ENCODE measurements around the gene MCTP1. TPM values are rescaled to one million over a fixed set of nuclear protein-coding genes. Genes with fewer than 3 reads are reported as not detected.

Gene MCTP1
- total and polyA plus RNA-seq, 9 of the 15 experiments (the other 6 are each of a cell fraction or from before 2014, with no cell fraction given): 0.04 to 0.93 (median 0.06) TPM; not detected in 4

DNA sequence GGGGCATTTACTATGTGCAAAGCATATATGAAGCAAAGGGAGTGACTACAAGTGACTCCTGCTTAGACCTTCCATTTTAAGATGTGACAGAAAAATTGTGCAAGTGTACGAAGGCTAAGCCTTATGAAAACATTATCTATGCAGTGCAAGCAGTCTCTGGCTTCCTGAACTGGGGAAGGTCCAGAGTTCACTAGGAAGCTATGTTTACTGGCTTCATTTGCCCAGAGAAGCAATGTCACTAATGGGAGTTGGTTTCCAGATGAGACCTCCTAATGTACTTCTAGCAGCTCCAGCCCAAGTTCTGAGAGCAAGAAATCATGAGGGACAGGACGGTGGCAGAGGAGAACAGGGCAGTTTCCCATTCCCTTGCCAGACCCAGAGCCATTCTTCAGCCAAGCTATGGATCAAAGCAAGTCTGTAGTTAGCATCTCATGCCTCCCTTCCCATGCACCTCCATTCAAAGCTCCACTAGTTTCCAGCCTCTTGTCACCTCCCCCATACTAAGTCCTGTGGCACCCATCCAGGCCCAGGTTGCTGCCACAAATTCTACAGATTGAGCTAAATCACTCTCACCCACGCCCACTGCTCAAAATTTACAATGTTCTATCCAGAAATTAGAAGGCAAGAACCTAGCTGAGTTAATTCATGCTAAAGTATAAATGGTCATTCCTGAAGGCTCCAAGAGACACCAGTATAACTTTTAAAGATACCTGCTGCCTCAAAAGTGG, 21.8 kb downstream of the MCTP1 start:
- CTCF ChIA-PET (ENCODE audit: low intra/inter-chr PET ratio): no interaction called here
- DNase-seq (ENCODE audit: extremely low read depth in 1 of 4, low spot score in 3 of 4) (no peak), FAIRE-seq (no peak), ATAC-seq (no peak)
- Histone ChIP-seq H3K9me1 (ENCODE audit: control insufficient read depth, insufficient read depth, low read length) (no peaks in the 10 kb centered on the region), H2AFZ (ENCODE audit: low read depth, low read length) (no peak overlapping the region), H3K27ac (ENCODE audit: extremely low read depth, low read depth, low read length) (no peak overlapping the region), H3K27me3 (ENCODE audit: control insufficient read depth in 2 of 2, insufficient read depth in 2 of 2, low read length in 2 of 2) (no peaks in the 10 kb centered on the region), H3K79me2 (ENCODE audit: control insufficient read depth, insufficient read depth, low read length) (no peaks in the 10 kb centered on the region), H3K9me3 (replicated peaks; ENCODE audit: control insufficient read depth, insufficient read depth, low read depth, low read length) (no peaks in the 10 kb centered on the region), H3K36me3 (ENCODE audit: control insufficient read depth, insufficient read depth, low read length) (no peaks in the 10 kb centered on the region), H3K9ac (ENCODE audit: insufficient read depth in 1 of 2, low read depth in 2 of 2, low read length in 2 of 2) (no peak overlapping the region), H3K4me2 (ENCODE audit: insufficient read depth, low read length) (no peak overlapping the region), H3K4me1 (replicated peaks in 1 of 2; ENCODE audit: control insufficient read depth in 2 of 2, insufficient read depth in 2 of 2, low read length in 2 of 2) (no peaks in the 10 kb centered on the region), H3K4me3 (no peak overlapping the region), H4K20me1 (replicated peaks; ENCODE audit: control insufficient read depth, insufficient read depth, low read length) (no peaks in the 10 kb centered on the region)
- no peak for TF ChIP-seq FOXK2 (conservative IDR thresholded peaks at IDR 0.05 in 1 of 2, IDR thresholded peaks at IDR 0.05 in 1 of 2; ENCODE audit: low read depth in 2 of 2)
- no peak for TF ChIP-seq ATF7 (IDR thresholded peaks at IDR 0.05)
- TF ChIP-seq KLF16 (IDR thresholded peaks at IDR 0.05): no peak
- no peak for TF ChIP-seq NFIX (CRISPR knock-in tag; IDR thresholded peaks at IDR 0.05; ENCODE audit: low read depth)
- TF ChIP-seq, protein P1, sequence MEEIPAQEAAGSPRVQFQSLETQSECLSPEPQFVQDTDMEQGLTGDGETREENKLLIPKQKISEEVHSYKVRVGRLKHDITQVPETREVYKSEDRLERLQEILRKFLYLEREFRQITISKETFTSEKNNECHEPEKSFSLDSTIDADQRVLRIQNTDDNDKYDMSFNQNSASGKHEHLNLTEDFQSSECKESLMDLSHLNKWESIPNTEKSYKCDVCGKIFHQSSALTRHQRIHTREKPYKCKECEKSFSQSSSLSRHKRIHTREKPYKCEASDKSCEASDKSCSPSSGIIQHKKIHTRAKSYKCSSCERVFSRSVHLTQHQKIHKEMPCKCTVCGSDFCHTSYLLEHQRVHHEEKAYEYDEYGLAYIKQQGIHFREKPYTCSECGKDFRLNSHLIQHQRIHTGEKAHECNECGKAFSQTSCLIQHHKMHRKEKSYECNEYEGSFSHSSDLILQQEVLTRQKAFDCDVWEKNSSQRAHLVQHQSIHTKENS (CRISPR knock-in tag; IDR thresholded peaks at IDR 0.05): no peak
- TF ChIP-seq, protein P2, sequence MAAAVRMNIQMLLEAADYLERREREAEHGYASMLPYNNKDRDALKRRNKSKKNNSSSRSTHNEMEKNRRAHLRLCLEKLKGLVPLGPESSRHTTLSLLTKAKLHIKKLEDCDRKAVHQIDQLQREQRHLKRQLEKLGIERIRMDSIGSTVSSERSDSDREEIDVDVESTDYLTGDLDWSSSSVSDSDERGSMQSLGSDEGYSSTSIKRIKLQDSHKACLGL (CRISPR knock-in tag; IDR thresholded peaks at IDR 0.05; ENCODE audit: borderline replicate concordance, poor library complexity, severe bottlenecking): no peak
- TF ChIP-seq L3MBTL2 (IDR thresholded peaks at IDR 0.05): no peak
- in situ Hi-C loops (cut with MboI) (no loop called here), intact Hi-C loops (cut with micrococcal nuclease) (no loop called here)
- no TSS peak for BruUV-seq (replicated peaks)
- WGBS (ENCODE audit: insufficient coverage, low coverage, missing lambda C conversion rate): 0% methylated on average over 3 of the region's 3 CpGs
- POLR2A ChIA-PET: interaction anchor here (0.7 to 1.5 kb wide), 3 partner anchors 9 to 19 kb away, joined by 3 read pairs; no protein-coding TSS in a partner anchor
